ENCODE measurements around the gene LAP3.

GRCh38 chr4:17597517-17597916 lies 20.5 kb downstream of the LAP3 start:
- TF ChIP-seq POLR2AphosphoS5 (IDR thresholded peaks at IDR 0.05; ENCODE audit: low read depth, low read length) (no peak), FOXP2 (optimal IDR thresholded peaks at IDR 0.05; ENCODE audit: borderline replicate concordance, extremely low read depth, extremely low read length, insufficient read depth) (no peak), TAF1 (IDR thresholded peaks at IDR 0.05; ENCODE audit: borderline replicate concordance, insufficient read depth, low read length) (no peak), SIN3A (IDR thresholded peaks at IDR 0.05; ENCODE audit: borderline replicate concordance, insufficient read depth, low read length) (no peak), REST (IDR thresholded peaks at IDR 0.05; ENCODE audit: insufficient read depth in 1 of 2, low read depth in 2 of 2, low read length in 2 of 2) (no peak)

All from PFSK-1 (cell line).